ENCODE results near the gene EDNRA. TPM values are rescaled to one million over a fixed set of nuclear protein-coding genes. Genes with fewer than 3 reads are reported as not detected.

Gene EDNRA
- total RNA-seq, 1 donor from 2014 or later: 5.8 TPM

DNA sequence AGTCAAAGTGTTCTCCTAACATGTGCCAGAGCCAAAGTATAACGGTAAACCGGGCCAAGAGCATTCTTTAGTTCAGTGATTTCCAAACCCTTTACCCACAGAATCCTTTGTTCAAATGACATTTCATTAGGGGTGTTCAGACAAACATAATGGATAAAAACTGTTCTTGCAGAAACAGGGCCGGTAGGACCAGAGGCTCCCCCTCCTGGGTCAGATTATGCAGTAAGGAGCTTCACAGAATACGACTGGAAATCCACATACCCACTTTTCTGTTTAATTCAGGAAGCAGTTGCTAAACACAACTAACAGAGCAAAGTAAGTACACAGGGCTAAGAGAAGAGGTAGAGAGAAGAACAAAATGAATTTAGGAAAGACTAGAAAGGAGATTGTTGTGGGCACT, 89.7 kb downstream of the EDNRA start:
- no peak for DNase-seq (ENCODE audit: low read depth, low spot score)
- no peak overlapping the region for H3K27ac Mint-ChIP-seq (ENCODE audit: unreplicated experiment)
- no peak overlapping the region for H3K4me3 Mint-ChIP-seq
- H3K9me3 Mint-ChIP-seq: peaks cover 2% of the 10 kb centered on the region
- TF ChIP-seq, protein P1, sequence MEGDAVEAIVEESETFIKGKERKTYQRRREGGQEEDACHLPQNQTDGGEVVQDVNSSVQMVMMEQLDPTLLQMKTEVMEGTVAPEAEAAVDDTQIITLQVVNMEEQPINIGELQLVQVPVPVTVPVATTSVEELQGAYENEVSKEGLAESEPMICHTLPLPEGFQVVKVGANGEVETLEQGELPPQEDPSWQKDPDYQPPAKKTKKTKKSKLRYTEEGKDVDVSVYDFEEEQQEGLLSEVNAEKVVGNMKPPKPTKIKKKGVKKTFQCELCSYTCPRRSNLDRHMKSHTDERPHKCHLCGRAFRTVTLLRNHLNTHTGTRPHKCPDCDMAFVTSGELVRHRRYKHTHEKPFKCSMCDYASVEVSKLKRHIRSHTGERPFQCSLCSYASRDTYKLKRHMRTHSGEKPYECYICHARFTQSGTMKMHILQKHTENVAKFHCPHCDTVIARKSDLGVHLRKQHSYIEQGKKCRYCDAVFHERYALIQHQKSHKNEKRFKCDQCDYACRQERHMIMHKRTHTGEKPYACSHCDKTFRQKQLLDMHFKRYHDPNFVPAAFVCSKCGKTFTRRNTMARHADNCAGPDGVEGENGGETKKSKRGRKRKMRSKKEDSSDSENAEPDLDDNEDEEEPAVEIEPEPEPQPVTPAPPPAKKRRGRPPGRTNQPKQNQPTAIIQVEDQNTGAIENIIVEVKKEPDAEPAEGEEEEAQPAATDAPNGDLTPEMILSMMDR (conservative IDR thresholded peaks at IDR 0.05): no peak
- H3K4me1 Mint-ChIP-seq: no peaks in the 10 kb centered on the region
- no peaks in the 10 kb centered on the region for H3K36me3 Mint-ChIP-seq (ENCODE audit: low read depth)
- H3K27me3 Mint-ChIP-seq (ENCODE audit: low read depth): no peaks in the 10 kb centered on the region

GRCh38 chr4:147571036-147571770, 90.3 kb downstream of the EDNRA start:
- H3K27me3 Mint-ChIP-seq (ENCODE audit: low read depth): no peaks in the 10 kb centered on the region
- no peak for DNase-seq (ENCODE audit: low read depth, low spot score)
- no peak overlapping the region for H3K27ac Mint-ChIP-seq (ENCODE audit: unreplicated experiment)
- H3K9me3 Mint-ChIP-seq: peaks cover 2% of the 10 kb centered on the region
- H3K4me3 Mint-ChIP-seq: no peak overlapping the region
- TF ChIP-seq, protein P1 (conservative IDR thresholded peaks at IDR 0.05): no peak
- no peaks in the 10 kb centered on the region for H3K4me1 Mint-ChIP-seq
- no peaks in the 10 kb centered on the region for H3K36me3 Mint-ChIP-seq (ENCODE audit: low read depth)

- no peaks in the 10 kb centered on the region for H3K27me3 Mint-ChIP-seq (ENCODE audit: low read depth)
- TF ChIP-seq, protein P1 (conservative IDR thresholded peaks at IDR 0.05): no peak
- H3K9me3 Mint-ChIP-seq: peaks cover 2% of the 10 kb centered on the region
- H3K36me3 Mint-ChIP-seq (ENCODE audit: low read depth): no peaks in the 10 kb centered on the region
- H3K4me3 Mint-ChIP-seq: no peak overlapping the region
- no peak for DNase-seq (ENCODE audit: low read depth, low spot score)
- H3K4me1 Mint-ChIP-seq: no peaks in the 10 kb centered on the region
- no peak overlapping the region for H3K27ac Mint-ChIP-seq (ENCODE audit: unreplicated experiment)
Observed at GRCh38 chr4:147576084-147576483, 95.2 kb downstream of the EDNRA start.

DNA sequence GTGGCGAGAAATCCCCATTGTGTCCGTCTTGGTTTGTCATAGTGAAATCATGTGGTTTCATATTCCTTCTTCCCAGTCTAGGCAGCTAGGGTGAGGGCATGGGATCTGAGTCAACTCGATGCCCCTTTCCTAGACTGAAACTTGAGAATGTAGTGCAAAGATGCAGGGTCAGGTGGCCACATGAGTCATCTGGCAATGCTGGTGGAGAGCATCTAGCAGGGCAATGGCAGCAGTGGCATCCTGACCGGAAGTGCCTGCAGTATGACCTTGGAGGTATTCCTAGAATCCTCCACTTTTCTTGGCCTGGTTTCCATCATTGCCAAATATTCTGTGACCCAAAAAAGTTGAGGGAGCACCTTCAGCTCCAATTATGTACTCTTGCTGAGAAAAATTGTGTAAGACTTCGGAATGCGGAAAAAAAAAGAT, 97.2 kb downstream of the EDNRA start:
- DNase-seq (ENCODE audit: low read depth, low spot score): no peak

GRCh38 chr4:147578593-147578992, 97.7 kb downstream of the EDNRA start:
- H3K4me3 Mint-ChIP-seq: no peak overlapping the region
- DNase-seq (ENCODE audit: low read depth, low spot score): no peak
- no peak overlapping the region for H3K27ac Mint-ChIP-seq (ENCODE audit: unreplicated experiment)
- H3K9me3 Mint-ChIP-seq: peaks cover 7% of the 10 kb centered on the region
- no peaks in the 10 kb centered on the region for H3K36me3 Mint-ChIP-seq (ENCODE audit: low read depth)
- TF ChIP-seq, protein P1 (conservative IDR thresholded peaks at IDR 0.05): no peak
- H3K27me3 Mint-ChIP-seq (ENCODE audit: low read depth): no peaks in the 10 kb centered on the region
- no peaks in the 10 kb centered on the region for H3K4me1 Mint-ChIP-seq

More for the DNA sequence above, 97.2 kb downstream of the EDNRA start:
- H3K27ac Mint-ChIP-seq (ENCODE audit: unreplicated experiment): no peak overlapping the region
- TF ChIP-seq, protein P1 (conservative IDR thresholded peaks at IDR 0.05): no peak
- H3K9me3 Mint-ChIP-seq: peaks cover 7% of the 10 kb centered on the region
- no peaks in the 10 kb centered on the region for H3K4me1 Mint-ChIP-seq
- H3K27me3 Mint-ChIP-seq (ENCODE audit: low read depth): no peaks in the 10 kb centered on the region
- H3K36me3 Mint-ChIP-seq (ENCODE audit: low read depth): no peaks in the 10 kb centered on the region
- H3K4me3 Mint-ChIP-seq: no peak overlapping the region
